Neural crest cell (in vitro differentiated cells): ENCODE results near the gene KCNQ4. TPM values are rescaled to one million over a fixed set of nuclear protein-coding genes. Genes with fewer than 3 reads are reported as not detected.

Experiments used
- DNase-seq: peaks from one replicate; pipeline ENCODE4 v3.0.0; 2021; ENCODE audit warnings: low read depth, mixed read lengths, low spot score
- H3K27ac Mint-ChIP-seq: one replicate; pipeline ENCODE4 v1.8.0; 2021; ENCODE audit warnings: mild to moderate bottlenecking, mixed read lengths; ENCODE audit not compliant: unreplicated experiment
- H3K27me3 Mint-ChIP-seq: 2 replicates; pipeline ENCODE4 v1.8.0; 2021; ENCODE audit warnings: low read depth, mild to moderate bottlenecking, mixed read lengths
- H3K36me3 Mint-ChIP-seq: 2 replicates; pipeline ENCODE4 v1.8.0; 2021; ENCODE audit warnings: low read depth, mild to moderate bottlenecking, mixed read lengths
- H3K4me1 Mint-ChIP-seq: 2 replicates; pipeline ENCODE4 v1.8.0; 2021; ENCODE audit warnings: mixed read lengths
- H3K4me3 Mint-ChIP-seq: one replicate; pipeline ENCODE4 v1.8.0; 2021; ENCODE audit warnings: mild to moderate bottlenecking, mixed read lengths
- H3K9me3 Mint-ChIP-seq: 2 replicates; pipeline ENCODE4 v1.8.0; 2021; ENCODE audit warnings: mixed read lengths
- total RNA-seq: library from RNA; stranded (reverse); gene quantifications from 2 replicates; pipeline ENCODE4 v1.2.1, GENCODE V29; 2021
- TF ChIP-seq, protein P1 (sequence below): fragments of 200-600 bp; sonication (generic); conservative IDR thresholded peaks from 2 replicates; pipeline ENCODE4 v1.5.0; 2021; ENCODE audit warnings: antibody characterized with exemption, mild to moderate bottlenecking

KCNQ4 gene
- total RNA-seq, 1 donor from 2014 or later, result 0.89 TPM

- H3K9me3 Mint-ChIP-seq, result no peaks in the 10 kb centered on the region
- no peak overlapping the region for H3K4me3 Mint-ChIP-seq
- no peak for DNase-seq
- no peak overlapping the region for H3K27ac Mint-ChIP-seq
- no peaks in the 10 kb centered on the region for H3K27me3 Mint-ChIP-seq
- H3K36me3 Mint-ChIP-seq, result peaks cover 23% of the 10 kb centered on the region
- H3K4me1 Mint-ChIP-seq, result peaks cover 8% of the 10 kb centered on the region
- TF ChIP-seq, protein P1, sequence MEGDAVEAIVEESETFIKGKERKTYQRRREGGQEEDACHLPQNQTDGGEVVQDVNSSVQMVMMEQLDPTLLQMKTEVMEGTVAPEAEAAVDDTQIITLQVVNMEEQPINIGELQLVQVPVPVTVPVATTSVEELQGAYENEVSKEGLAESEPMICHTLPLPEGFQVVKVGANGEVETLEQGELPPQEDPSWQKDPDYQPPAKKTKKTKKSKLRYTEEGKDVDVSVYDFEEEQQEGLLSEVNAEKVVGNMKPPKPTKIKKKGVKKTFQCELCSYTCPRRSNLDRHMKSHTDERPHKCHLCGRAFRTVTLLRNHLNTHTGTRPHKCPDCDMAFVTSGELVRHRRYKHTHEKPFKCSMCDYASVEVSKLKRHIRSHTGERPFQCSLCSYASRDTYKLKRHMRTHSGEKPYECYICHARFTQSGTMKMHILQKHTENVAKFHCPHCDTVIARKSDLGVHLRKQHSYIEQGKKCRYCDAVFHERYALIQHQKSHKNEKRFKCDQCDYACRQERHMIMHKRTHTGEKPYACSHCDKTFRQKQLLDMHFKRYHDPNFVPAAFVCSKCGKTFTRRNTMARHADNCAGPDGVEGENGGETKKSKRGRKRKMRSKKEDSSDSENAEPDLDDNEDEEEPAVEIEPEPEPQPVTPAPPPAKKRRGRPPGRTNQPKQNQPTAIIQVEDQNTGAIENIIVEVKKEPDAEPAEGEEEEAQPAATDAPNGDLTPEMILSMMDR, result no peak
Measured at GRCh38 chr1:40769815-40770214, 13.8 kb upstream of the KCNQ4 start.

DNA sequence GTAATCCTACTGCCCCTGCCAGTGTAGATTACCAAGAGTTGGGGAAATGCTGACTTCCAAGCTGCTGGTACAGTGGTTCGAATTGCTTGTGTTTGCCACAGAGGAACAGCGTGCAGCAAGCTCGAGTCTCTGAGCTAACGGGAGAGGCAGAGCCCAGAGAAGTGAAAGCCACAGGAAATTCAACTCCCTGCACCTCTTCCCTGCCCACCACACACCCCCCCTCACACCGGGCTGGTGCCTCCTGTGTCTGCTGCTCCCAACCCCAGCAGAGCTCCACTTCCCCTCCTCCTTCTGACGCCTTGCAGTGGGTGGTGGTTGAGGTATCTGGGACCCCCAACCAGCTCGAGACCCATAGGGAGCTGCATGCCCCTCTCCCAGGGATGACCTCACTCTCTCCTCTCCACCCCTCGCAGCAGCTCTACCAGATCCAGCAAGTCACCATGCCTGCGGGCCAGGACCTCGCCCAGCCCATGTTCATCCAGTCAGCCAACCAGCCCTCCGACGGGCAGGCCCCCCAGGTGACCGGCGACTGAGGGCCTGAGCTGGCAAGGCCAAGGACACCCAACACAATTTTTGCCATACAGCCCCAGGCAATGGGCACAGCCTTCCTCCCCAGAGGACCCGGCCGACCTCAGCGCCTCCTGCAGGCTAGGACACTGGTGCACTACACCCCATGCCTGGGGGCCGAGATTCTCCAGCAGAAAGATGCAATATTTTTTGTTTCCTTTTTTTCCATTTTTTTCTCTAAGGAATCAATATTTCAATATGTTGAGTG is 13.1 kb upstream of the KCNQ4 start:
- Mint-ChIP-seq H3K4me1 (peaks cover 8% of the 10 kb centered on the region), H3K4me3 (no peak overlapping the region), H3K36me3 (peaks cover 23% of the 10 kb centered on the region), H3K27me3 (no peaks in the 10 kb centered on the region), H3K9me3 (no peaks in the 10 kb centered on the region), H3K27ac (no peak overlapping the region)
- TF ChIP-seq, protein P1, result peak; percentile 20
- DNase-seq, result no peak

DNA sequence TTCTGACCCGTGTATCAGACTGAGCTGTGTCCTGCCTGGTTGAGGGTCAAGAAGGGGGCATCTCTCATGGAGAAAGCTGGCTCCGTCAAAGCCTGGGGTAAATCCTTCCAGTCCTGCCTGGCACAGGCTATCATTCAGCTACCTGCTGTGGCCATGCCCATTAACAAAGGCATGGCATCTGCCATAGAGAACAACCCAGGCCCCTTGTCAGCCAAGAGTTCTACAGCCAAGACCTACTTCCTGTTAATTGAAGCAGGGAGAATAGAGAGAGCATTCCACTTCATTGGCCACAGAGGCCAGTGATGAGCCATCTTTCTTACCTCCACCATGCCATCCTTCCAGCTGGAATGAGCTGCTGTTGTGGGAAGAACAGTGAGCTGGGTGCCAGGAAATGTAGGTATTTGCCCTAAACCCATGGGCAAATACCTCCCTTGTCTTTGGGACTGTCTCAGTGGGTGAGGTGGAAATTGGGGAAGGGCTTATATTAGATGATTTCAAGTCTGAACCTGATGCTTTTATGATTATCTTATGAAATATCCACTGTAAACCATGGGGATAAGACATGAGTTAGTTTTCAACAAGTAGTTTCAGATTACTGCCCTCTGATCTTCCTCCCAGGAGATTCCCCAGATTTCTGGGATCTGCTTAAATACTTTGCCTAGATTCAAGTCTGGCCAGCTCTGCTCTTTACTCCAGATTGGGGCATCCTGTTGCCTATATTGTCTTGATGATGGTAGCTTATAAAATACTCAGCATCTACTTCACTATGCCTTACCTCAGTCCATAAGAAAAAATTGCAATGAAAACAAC is 11.2 kb upstream of the KCNQ4 start:
- H3K4me1 Mint-ChIP-seq, result peaks cover 8% of the 10 kb centered on the region
- H3K27ac Mint-ChIP-seq, result no peak overlapping the region
- no peak for DNase-seq
- peaks cover 28% of the 10 kb centered on the region for H3K36me3 Mint-ChIP-seq
- TF ChIP-seq, protein P1, result no peak
- no peaks in the 10 kb centered on the region for H3K27me3 Mint-ChIP-seq
- peaks cover 3% of the 10 kb centered on the region for H3K9me3 Mint-ChIP-seq
- H3K4me3 Mint-ChIP-seq, result no peak overlapping the region

GRCh38 chr1:40773748-40774265 is 9.8 kb upstream of the KCNQ4 start:
- peaks cover 31% of the 10 kb centered on the region for H3K36me3 Mint-ChIP-seq
- no peaks in the 10 kb centered on the region for H3K27me3 Mint-ChIP-seq
- TF ChIP-seq, protein P1, result no peak
- DNase-seq, result no peak
- H3K9me3 Mint-ChIP-seq, result peaks cover 3% of the 10 kb centered on the region
- no peak overlapping the region for H3K27ac Mint-ChIP-seq
- peak overlapping the region; percentile 11 for H3K4me3 Mint-ChIP-seq
- H3K4me1 Mint-ChIP-seq, result peaks cover 5% of the 10 kb centered on the region

- TF ChIP-seq, protein P1, result peak; percentile 80
- Mint-ChIP-seq H3K4me3 (no peak overlapping the region), H3K27ac (no peak overlapping the region), H3K27me3 (no peaks in the 10 kb centered on the region), H3K36me3 (peaks cover 31% of the 10 kb centered on the region), H3K4me1 (peaks cover 5% of the 10 kb centered on the region), H3K9me3 (peaks cover 3% of the 10 kb centered on the region)
- DNase-seq, result peak; percentile 53
Measured at GRCh38 chr1:40774266-40774998, 9.2 kb upstream of the KCNQ4 start.
